Brain microvascular endothelial cell (primary cell): ENCODE measurements around the gene AKAP12.

Experiments
- DNase-seq: peaks from one replicate; pipeline ENCODE4 v3.0.0-alpha.2; 2020
- H3K27ac ChIP-seq: fragments of 250-450 bp; sonication (Bioruptor Pico); 2 replicates; pipeline ENCODE4 v1.5.1; 2020; ENCODE audit warnings: mild to moderate bottlenecking, moderate library complexity
- H3K27me3 ChIP-seq: fragments of 250-450 bp; sonication (Bioruptor Pico); replicated peaks from 2 replicates; pipeline ENCODE4 v1.5.1; 2020; ENCODE audit warnings: mild to moderate bottlenecking
- H3K36me3 ChIP-seq: fragments of 250-450 bp; sonication (Bioruptor Pico); replicated peaks from 2 replicates; pipeline ENCODE4 v1.5.1; 2020; ENCODE audit warnings: mild to moderate bottlenecking
- H3K4me3 ChIP-seq: 2 replicates; pipeline ENCODE4 v1.5.1; 2011; ENCODE audit warnings: low read depth, mild to moderate bottlenecking, control low read depth, low read length, moderate library complexity
- CTCF ChIP-seq: IDR thresholded peaks from 2 replicates; pipeline ENCODE4 v1.5.1; 2011; ENCODE audit warnings: low read depth, mild to moderate bottlenecking, moderate library complexity, low read length, control low read depth, inconsistent platforms; ENCODE audit errors: missing control alignments
- in situ Hi-C: cut with HindIII; loops from 2 replicates; pipeline ENCODE4 v1.10.0; 2017; ENCODE audit warnings: low sequenced_read_pairs, low pct_ligation_motif_present

The AKAP12 gene

GRCh38 chr6:151390851-151391470 lies 151.2 kb downstream of the AKAP12 start:
- in situ Hi-C loops: no loop called here
- Histone ChIP-seq H3K4me3 (peak overlapping the region; percentile 77), H3K27ac (peak overlapping the region; percentile 94), H3K27me3 (no peaks in the 10 kb centered on the region), H3K36me3 (no peaks in the 10 kb centered on the region)
- DNase-seq: peak; percentile 50
- TF ChIP-seq CTCF: no peak

- in situ Hi-C loops: no loop called here
- no peak for TF ChIP-seq CTCF
- peak; percentile 67 for DNase-seq
- Histone ChIP-seq H3K27ac (peak within 1 kb of the TSS; percentile 94), H3K36me3 (no peaks in the 10 kb centered on the region), H3K27me3 (no peaks in the 10 kb centered on the region), H3K4me3 (peak within 1 kb of the TSS; percentile 77)
These were observed 152.0 kb downstream of the AKAP12 start, which contains the start of gene ZBTB2 for GRCh38 chr6:151391471-151392413. Gene ZBTB2 (minus strand): TSS chr6:151391559. CDS start chr6:151373637, 17,922 bp downstream.

GRCh38 chr6:151392427-151392826 lies 152.7 kb downstream of the AKAP12 start:
- H3K36me3 ChIP-seq: peaks cover 2% of the 10 kb centered on the region
- H3K27ac ChIP-seq: peak overlapping the region; percentile 43
- no peak for TF ChIP-seq CTCF
- DNase-seq: no peak
- in situ Hi-C loops: no loop called here
- no peaks in the 10 kb centered on the region for H3K27me3 ChIP-seq
- H3K4me3 ChIP-seq: peak overlapping the region; percentile 77

GRCh38 chr6:151393410-151393809 lies 153.6 kb downstream of the AKAP12 start:
- Histone ChIP-seq H3K4me3 (no peak overlapping the region), H3K27ac (no peak overlapping the region), H3K27me3 (no peaks in the 10 kb centered on the region), H3K36me3 (peaks cover 3% of the 10 kb centered on the region)
- in situ Hi-C loops: no loop called here
- DNase-seq: no peak
- no peak for TF ChIP-seq CTCF

- in situ Hi-C loops: no loop called here
- Histone ChIP-seq H3K27ac (no peak overlapping the region), H3K27me3 (no peaks in the 10 kb centered on the region), H3K36me3 (peaks cover 14% of the 10 kb centered on the region), H3K4me3 (no peak overlapping the region)
- TF ChIP-seq CTCF: no peak
- no peak for DNase-seq
These were observed 159.9 kb downstream of the AKAP12 start for GRCh38 chr6:151399679-151400078.
